Neural cell (in vitro differentiated cells): ENCODE measurements around the gene ATP5F1E.

Source experiments
- EP300 ChIP-seq: fragments of 450-650 bp; conservative IDR thresholded peaks from 2 replicates; pipeline ENCODE4 v1.6.1; 2014; ENCODE audit warnings: antibody characterized with exemption, mild to moderate bottlenecking, moderate library complexity; ENCODE audit not compliant: poor library complexity, severe bottlenecking
- EZH2 ChIP-seq: fragments of 200-600, 300-800 bp; shearing (Covaris generic), sonication (generic); IDR thresholded peaks from 2 replicates; pipeline ENCODE4 v1.6.1; 2014; ENCODE audit warnings: antibody characterized with exemption, low read length, borderline replicate concordance, mild to moderate bottlenecking; ENCODE audit not compliant: insufficient read depth, poor library complexity, severe bottlenecking
- MXI1 ChIP-seq: fragments of 450-650 bp; conservative IDR thresholded peaks from 2 replicates; pipeline ENCODE4 v1.6.1; 2014; ENCODE audit warnings: antibody characterized with exemption, mild to moderate bottlenecking; ENCODE audit not compliant: poor library complexity, severe bottlenecking
- POLR2AphosphoS5 ChIP-seq: IDR thresholded peaks from 2 replicates; pipeline ENCODE4 v1.6.1; 2012
- REST ChIP-seq: IDR thresholded peaks from 2 replicates; pipeline ENCODE4 v1.6.1; 2012; ENCODE audit warnings: borderline replicate concordance
- TAF1 ChIP-seq: IDR thresholded peaks from 2 replicates; pipeline ENCODE4 v1.6.1; 2012; ENCODE audit warnings: low read depth
- TF ChIP-seq, protein P1 (sequence below): fragments of 450-650 bp; IDR thresholded peaks from 2 replicates; pipeline ENCODE4 v1.5.1; 2014; ENCODE audit warnings: antibody characterized with exemption, mild to moderate bottlenecking, moderate library complexity; ENCODE audit not compliant: poor library complexity, severe bottlenecking

GRCh38 chr20:59032713-59033059 is 551 bp upstream of the ATP5F1E start:
- TF ChIP-seq, protein P1, sequence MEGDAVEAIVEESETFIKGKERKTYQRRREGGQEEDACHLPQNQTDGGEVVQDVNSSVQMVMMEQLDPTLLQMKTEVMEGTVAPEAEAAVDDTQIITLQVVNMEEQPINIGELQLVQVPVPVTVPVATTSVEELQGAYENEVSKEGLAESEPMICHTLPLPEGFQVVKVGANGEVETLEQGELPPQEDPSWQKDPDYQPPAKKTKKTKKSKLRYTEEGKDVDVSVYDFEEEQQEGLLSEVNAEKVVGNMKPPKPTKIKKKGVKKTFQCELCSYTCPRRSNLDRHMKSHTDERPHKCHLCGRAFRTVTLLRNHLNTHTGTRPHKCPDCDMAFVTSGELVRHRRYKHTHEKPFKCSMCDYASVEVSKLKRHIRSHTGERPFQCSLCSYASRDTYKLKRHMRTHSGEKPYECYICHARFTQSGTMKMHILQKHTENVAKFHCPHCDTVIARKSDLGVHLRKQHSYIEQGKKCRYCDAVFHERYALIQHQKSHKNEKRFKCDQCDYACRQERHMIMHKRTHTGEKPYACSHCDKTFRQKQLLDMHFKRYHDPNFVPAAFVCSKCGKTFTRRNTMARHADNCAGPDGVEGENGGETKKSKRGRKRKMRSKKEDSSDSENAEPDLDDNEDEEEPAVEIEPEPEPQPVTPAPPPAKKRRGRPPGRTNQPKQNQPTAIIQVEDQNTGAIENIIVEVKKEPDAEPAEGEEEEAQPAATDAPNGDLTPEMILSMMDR = peak; percentile 62
- TF ChIP-seq POLR2AphosphoS5 = no peak
- TF ChIP-seq EP300 = no peak
- TF ChIP-seq REST = peak; percentile 87
- TF ChIP-seq TAF1 = no peak
- peak; percentile 52 for TF ChIP-seq MXI1
- no peak for TF ChIP-seq EZH2
